Smooth muscle cell (in vitro differentiated cells): ENCODE results near the gene BMP2. TPM values are rescaled to one million over a fixed set of nuclear protein-coding genes. Genes with fewer than 3 reads are reported as not detected.

Source experiments
- DNase-seq: peaks from one replicate; lab custom pipeline; 2025; ENCODE audit not compliant: unreplicated experiment; lab: John Stamatoyannopoulos, UW
- H2AFZ ChIP-seq: fragments of 200-600 bp; sonication (generic); 2 replicates; pipeline ENCODE4 v1.6.0; 2016; ENCODE audit warnings: antibody characterized with exemption, low read depth, mild to moderate bottlenecking
- H3F3A ChIP-seq: fragments of 200-600 bp; sonication (generic); 2 replicates; pipeline ENCODE4 v1.6.0; 2017; ENCODE audit warnings: antibody characterized with exemption, low read depth
- H3K27ac ChIP-seq: fragments of 200-600 bp; sonication (generic); 2 replicates; pipeline ENCODE4 v1.5.1; 2016; ENCODE audit warnings: low read depth, mild to moderate bottlenecking
- H3K27me3 ChIP-seq: fragments of 200-600 bp; sonication (generic); 2 replicates; pipeline ENCODE4 v1.6.1; 2016; ENCODE audit warnings: low read depth, mild to moderate bottlenecking
- H3K36me3 ChIP-seq: fragments of 200-600 bp; sonication (generic); 2 replicates; pipeline ENCODE4 v1.5.1; 2016; ENCODE audit warnings: low read depth
- H3K4me1 ChIP-seq: fragments of 200-600 bp; sonication (generic); 2 replicates; pipeline ENCODE4 v1.5.1; 2016; ENCODE audit warnings: low read depth
- H3K4me2 ChIP-seq: fragments of 200-600 bp; sonication (generic); 2 replicates; pipeline ENCODE4 v1.6.0; 2016; ENCODE audit warnings: mild to moderate bottlenecking
- H3K4me3 ChIP-seq: fragments of 200-600 bp; sonication (generic); 2 replicates; pipeline ENCODE4 v1.5.1; 2016; ENCODE audit warnings: mild to moderate bottlenecking
- H3K79me2 ChIP-seq: fragments of 200-600 bp; sonication (generic); 2 replicates; pipeline ENCODE4 v1.6.0; 2016; ENCODE audit warnings: low read depth, mild to moderate bottlenecking
- H3K9ac ChIP-seq: fragments of 200-600 bp; sonication (generic); 2 replicates; pipeline ENCODE4 v1.6.0; 2016; ENCODE audit warnings: low read depth
- H3K9me3 ChIP-seq: fragments of 200-600 bp; sonication (generic); replicated peaks from 2 replicates; pipeline ENCODE4 v1.5.1; 2016; ENCODE audit warnings: low read depth
- H4K20me1 ChIP-seq: fragments of 200-600 bp; sonication (generic); 2 replicates; pipeline ENCODE4 v1.6.0; 2016; ENCODE audit warnings: low read depth
- CTCF ChIP-seq: fragments of 200-600 bp; sonication (generic); IDR thresholded peaks from 2 replicates; pipeline ENCODE4 v1.5.1; 2017; ENCODE audit warnings: borderline replicate concordance, mild to moderate bottlenecking, antibody characterized with exemption; ENCODE audit not compliant: insufficient read depth, poor library complexity, severe bottlenecking
- WGBS: methylation state at CpG from one replicate; pipeline ENCODE4 v1.1.7; 2016; ENCODE audit warnings: low lambda C conversion rate; 5-methylcytosine and 5-hydroxymethylcytosine counted together
- polyA plus RNA-seq: library from polyadenylated mRNA; unstranded; fragments of >200 nt; fragmentation: Nextera tagmentation; extraction: Ambion mirVana; gene quantifications from 2 replicates; pipeline ENCODE4 v1.2.1, GENCODE V29; 2016
- total RNA-seq: library from RNA; depleted of rRNA; stranded (reverse); fragments of >200 nt; gene quantifications from 2 replicates; pipeline ENCODE4 v1.2.3, GENCODE V29; 2014

Gene BMP2
- total and polyA plus RNA-seq, 2 experiments from 2014 or later, result 10.6 to 17.8 TPM

- Histone ChIP-seq H3F3A (no peaks in the 10 kb centered on the region), H3K4me1 (no peaks in the 10 kb centered on the region), H3K27ac (no peak overlapping the region), H3K9me3 (no peaks in the 10 kb centered on the region), H3K4me2 (no peak overlapping the region), H3K4me3 (no peak overlapping the region), H3K36me3 (no peaks in the 10 kb centered on the region), H2AFZ (no peak overlapping the region), H3K9ac (no peak overlapping the region), H3K79me2 (no peaks in the 10 kb centered on the region), H3K27me3 (no peaks in the 10 kb centered on the region), H4K20me1 (peaks cover 6% of the 10 kb centered on the region)
- DNase-seq, result no peak
- 15% methylated on average over 6 of the region's 6 CpGs for WGBS
- peak; percentile 63 for TF ChIP-seq CTCF
Observed at GRCh38 chr20:6765469-6766058, 1.9 kb upstream of the BMP2 start.

GRCh38 chr20:6766433-6766832, 1.1 kb upstream of the BMP2 start:
- Histone ChIP-seq H3F3A (no peaks in the 10 kb centered on the region), H3K36me3 (no peaks in the 10 kb centered on the region), H3K4me3 (peak overlapping the region; percentile 65), H3K79me2 (peaks cover 4% of the 10 kb centered on the region), H3K4me1 (peaks cover 4% of the 10 kb centered on the region), H2AFZ (no peak overlapping the region), H3K9ac (no peak overlapping the region), H3K4me2 (no peak overlapping the region), H3K27me3 (no peaks in the 10 kb centered on the region), H3K27ac (no peak overlapping the region), H4K20me1 (peaks cover 6% of the 10 kb centered on the region), H3K9me3 (no peaks in the 10 kb centered on the region)
- no peak for DNase-seq
- no peak for TF ChIP-seq CTCF
- WGBS, result 67% methylated on average over 9 of the region's 9 CpGs

GRCh38 chr20:6767126-6767535, 355 bp upstream of the BMP2 start:
- Histone ChIP-seq H3K27ac (no peak overlapping the region), H3K4me2 (peak overlapping the region; percentile 88), H4K20me1 (peaks cover 7% of the 10 kb centered on the region), H2AFZ (peak overlapping the region; percentile 85), H3K9ac (no peak overlapping the region), H3K27me3 (no peaks in the 10 kb centered on the region), H3K4me3 (peak overlapping the region; percentile 65), H3F3A (no peaks in the 10 kb centered on the region), H3K4me1 (peaks cover 6% of the 10 kb centered on the region), H3K36me3 (no peaks in the 10 kb centered on the region), H3K79me2 (peaks cover 10% of the 10 kb centered on the region), H3K9me3 (no peaks in the 10 kb centered on the region)
- no peak for TF ChIP-seq CTCF
- 3% methylated on average over 21 of the region's 26 CpGs for WGBS
- no peak for DNase-seq
